Tibial nerve (tissue), 3 donors: Measurements from ENCODE around the gene JPH2.

Source experiments
- CTCF ChIP-seq, 5 experiments: fragments of 200-600 bp in 3 of 5; fragments of 450-650 bp in 2 of 5; sonication (generic) in 3 of 5; IDR thresholded peaks; one replicate each; pipeline ENCODE4 v1.5.1; 2016 to 2019; ENCODE audit warnings: antibody characterized with exemption in 5 of 5, mild to moderate bottlenecking in 3 of 5, moderate library complexity in 2 of 5
- POLR2A ChIP-seq, 2 donors: fragments of 450-650 bp; IDR thresholded peaks; one replicate each; pipeline ENCODE4 v1.6.1; 2017; ENCODE audit warnings: antibody characterized with exemption in 2 of 2, mild to moderate bottlenecking in 2 of 2, moderate library complexity in 2 of 2

GRCh38 chr20:44087051-44087856 is 99.7 kb downstream of the JPH2 start:
- no peak for TF ChIP-seq CTCF (IDR thresholded peaks at IDR 0.05)
- TF ChIP-seq POLR2A (IDR thresholded peaks at IDR 0.05) = no peak
